DMS 273 treated with DMSO at 0.1 percent for 48 hours (cell line): Measurements from ENCODE around the gene TBCEL.
A peak's percentile ranks its signal among the peaks of the same experiment; 100 is the strongest.
"Not testable (repeated sequence)": the region's sequence is repeated elsewhere in the genome, so short reads cannot be mapped to it uniquely, and the experiment has no call there.

Experiments used
- DNase-seq: peaks from one replicate; lab custom pipeline; 2025; lab: John Stamatoyannopoulos, UW

TBCEL gene

GRCh38 chr11:121105481-121106195, 81.7 kb downstream of the TBCEL start:
- DNase-seq: no peak

GRCh38 chr11:121106812-121107211, 82.9 kb downstream of the TBCEL start:
- no peak for DNase-seq

- DNase-seq: no peak
Observed at GRCh38 chr11:121108413-121108812, 84.5 kb downstream of the TBCEL start.

GRCh38 chr11:121109471-121109870, 85.6 kb downstream of the TBCEL start:
- no peak for DNase-seq

- no peak for DNase-seq
Observed at GRCh38 chr11:121109916-121110586, 86.1 kb downstream of the TBCEL start.

GRCh38 chr11:121110871-121111724, 87.2 kb downstream of the TBCEL start:
- DNase-seq: no peak

GRCh38 chr11:121112498-121113455, 88.9 kb downstream of the TBCEL start:
- DNase-seq: peak; percentile 8

GRCh38 chr11:121113611-121114010, 89.7 kb downstream of the TBCEL start:
- DNase-seq: no peak

GRCh38 chr11:121115024-121115423, 91.1 kb downstream of the TBCEL start:
- DNase-seq: not testable (repeated sequence)

GRCh38 chr11:121117788-121118187, 93.9 kb downstream of the TBCEL start:
- DNase-seq: no peak

GRCh38 chr11:121119440-121119839, 95.5 kb downstream of the TBCEL start:
- DNase-seq: no peak

GRCh38 chr11:121122328-121122727, 98.4 kb downstream of the TBCEL start:
- DNase-seq: no peak

- DNase-seq: no peak
Observed at GRCh38 chr11:121123496-121124069, 99.7 kb downstream of the TBCEL start.

GRCh38 chr11:121127809-121128208, 103.9 kb downstream of the TBCEL start:
- no peak for DNase-seq

GRCh38 chr11:121129362-121130340, 105.7 kb downstream of the TBCEL start:
- no peak for DNase-seq

GRCh38 chr11:121131656-121132055, 107.8 kb downstream of the TBCEL start:
- DNase-seq: no peak

- DNase-seq: no peak
Observed at GRCh38 chr11:121132211-121132976, 108.5 kb downstream of the TBCEL start.

- peak; percentile 26 for DNase-seq
Observed at GRCh38 chr11:121134741-121135312, 110.9 kb downstream of the TBCEL start.

- DNase-seq: no peak
Observed at GRCh38 chr11:121137005-121137404, 113.1 kb downstream of the TBCEL start.
